SHP77 (cell line): Measurements from ENCODE around the gene NELL2.
"Not testable (repeated sequence)": the region's sequence is repeated elsewhere in the genome, so short reads cannot be mapped to it uniquely, and the experiment has no call there.

Experiments used
- DNase-seq, 2 experiments: peaks; one replicate each; lab custom pipeline; 2025; lab: John Stamatoyannopoulos, UW

NELL2 gene

DNA sequence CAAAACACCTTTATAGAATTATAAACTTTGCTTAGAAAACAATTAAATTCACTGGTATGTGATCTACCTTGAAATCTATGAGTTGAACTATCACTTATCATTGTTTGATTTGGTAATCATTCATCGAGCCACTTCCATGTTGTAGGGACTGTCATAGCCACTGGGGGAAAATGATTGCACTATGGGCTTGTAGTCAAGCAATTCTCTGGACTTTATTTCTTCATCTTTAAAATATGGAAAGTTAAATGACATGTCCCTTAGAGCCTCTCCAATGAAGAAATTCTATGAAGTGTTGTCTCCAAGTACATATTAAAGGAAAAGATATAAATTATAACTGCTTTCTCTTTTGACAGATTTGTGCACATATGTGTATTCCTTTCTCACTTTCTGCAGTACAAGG is 97.3 kb downstream of the NELL2 start:
- DNase-seq = no peak

DNA sequence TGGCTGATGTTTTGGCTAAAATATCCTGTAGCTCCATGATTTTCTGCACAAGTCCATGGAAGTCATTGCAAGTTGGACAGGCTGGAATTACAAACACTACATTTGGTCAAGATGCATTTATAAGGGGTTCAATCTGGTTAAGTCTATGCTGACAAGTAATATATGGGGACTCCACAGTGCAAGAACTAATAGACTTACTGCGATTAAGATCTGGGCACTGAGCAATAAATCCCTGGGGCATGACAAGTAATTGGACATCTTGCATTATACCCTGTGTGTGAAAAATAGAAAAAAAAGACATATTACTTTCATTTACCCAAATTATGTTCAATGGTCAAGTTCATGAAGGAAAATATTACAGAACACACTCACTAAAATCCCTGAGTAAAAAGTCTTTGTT is 99.1 kb downstream of the NELL2 start:
- no peak for DNase-seq

DNA sequence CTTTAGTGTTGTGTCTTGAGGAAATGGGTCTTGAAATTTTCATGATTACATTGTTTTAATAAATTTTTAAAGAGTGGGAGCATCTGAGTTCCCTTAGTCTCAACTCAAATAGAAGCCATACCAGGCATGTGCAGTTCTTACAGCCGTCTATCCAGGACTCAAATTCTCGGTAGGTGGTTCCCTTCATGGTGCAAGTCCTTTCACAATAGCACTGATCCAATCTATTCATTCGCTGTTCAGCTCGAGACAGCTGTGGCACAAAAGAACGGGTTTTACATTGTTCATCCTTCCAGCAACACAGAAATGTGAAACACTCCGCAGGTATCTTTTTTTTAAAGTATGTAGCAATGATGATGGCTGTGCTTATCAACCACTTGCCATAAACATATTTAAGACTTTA is 100.2 kb downstream of the NELL2 start:
- no peak for DNase-seq

DNA sequence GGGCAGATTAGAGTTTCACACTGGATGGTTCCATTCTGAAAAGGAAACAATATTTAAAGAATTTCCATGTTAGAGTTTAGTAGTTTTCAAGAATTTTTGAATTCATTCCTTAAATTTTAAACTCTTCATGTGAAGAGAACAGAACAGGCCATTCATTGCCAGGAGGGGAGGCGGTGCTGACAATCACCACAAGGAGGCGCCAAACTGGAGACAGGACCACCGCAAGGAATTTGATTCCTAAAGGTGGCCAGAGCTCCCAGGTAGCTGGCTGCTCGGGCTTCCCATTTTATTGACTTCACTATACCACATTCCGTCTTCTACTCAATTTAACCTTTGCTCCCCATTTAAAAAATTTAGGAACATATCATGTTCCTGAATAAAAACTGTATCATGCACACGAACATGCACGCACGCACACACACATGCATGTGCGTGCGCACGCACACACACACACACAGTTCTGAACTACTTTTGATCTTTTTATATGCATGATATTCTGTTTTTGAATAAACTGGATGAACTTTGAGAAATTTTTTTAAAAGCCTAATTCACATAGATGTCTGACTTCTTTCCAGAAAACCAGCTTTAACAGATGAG is 101.2 kb downstream of the NELL2 start:
- peak in 1 of 2 experiments; percentile 6 for DNase-seq

DNA sequence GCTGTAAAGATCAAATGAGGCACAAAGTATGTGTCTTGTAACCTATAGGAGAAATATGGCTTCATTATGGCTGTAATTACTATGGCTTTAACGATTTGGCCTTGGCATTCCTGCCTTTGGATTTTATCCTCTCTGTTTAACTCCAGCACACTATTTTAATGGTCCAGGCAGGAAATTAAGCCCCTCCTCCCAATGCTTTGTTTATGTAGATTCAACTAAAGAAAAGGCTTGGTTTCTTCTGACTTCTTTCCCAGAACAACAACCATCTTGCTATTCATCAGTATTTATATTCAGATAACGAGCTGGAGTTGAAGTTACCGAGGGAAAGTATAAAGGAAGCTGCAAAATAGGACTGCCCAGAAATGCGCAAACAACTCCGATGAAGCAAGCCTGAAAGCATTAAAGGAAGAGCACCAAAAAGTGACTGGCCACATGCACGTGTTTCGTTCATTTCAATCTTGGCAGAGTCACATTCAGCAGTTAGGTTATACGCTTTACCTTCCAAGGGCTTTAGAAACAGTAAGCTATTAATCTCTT is 104.6 kb downstream of the NELL2 start:
- no peak for DNase-seq

DNA sequence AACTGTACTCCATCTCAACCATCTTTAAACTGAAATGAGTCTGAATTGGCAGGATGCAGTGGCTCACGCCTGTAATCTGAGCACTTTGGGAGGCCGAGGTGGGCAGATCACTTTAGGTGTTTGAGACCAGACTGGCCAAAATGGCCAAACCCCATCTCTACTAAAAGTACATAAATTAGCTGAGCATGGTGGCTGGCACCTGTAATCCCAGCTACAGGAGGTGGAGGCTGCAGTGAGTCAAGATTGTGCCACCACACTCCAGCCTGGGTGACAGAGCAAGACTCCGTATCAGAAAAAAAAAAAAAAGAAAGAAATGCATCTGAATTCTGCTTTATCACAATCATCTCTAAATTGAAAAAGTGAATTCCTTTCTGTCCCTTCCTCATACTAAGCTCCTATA is 110.3 kb downstream of the NELL2 start:
- DNase-seq = no peak

DNA sequence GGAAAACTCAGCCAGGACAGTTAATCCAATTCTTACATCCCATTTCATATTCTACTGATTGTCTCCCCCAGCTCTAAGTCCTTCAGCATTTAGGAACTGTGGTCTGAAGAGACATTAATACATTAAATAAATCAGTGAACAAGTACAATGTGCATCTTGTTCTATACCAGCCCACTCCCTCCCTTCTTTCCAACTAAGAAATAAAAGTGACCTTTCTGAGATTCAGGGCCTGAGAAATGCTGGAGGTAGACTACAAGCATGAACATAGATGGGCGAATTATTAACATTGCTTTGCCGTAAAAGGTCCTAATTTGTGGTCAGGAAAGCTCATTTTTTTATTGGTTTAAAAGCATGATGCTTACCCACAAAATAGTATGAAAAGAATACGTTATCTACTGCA is 113.1 kb downstream of the NELL2 start:
- no peak for DNase-seq

DNA sequence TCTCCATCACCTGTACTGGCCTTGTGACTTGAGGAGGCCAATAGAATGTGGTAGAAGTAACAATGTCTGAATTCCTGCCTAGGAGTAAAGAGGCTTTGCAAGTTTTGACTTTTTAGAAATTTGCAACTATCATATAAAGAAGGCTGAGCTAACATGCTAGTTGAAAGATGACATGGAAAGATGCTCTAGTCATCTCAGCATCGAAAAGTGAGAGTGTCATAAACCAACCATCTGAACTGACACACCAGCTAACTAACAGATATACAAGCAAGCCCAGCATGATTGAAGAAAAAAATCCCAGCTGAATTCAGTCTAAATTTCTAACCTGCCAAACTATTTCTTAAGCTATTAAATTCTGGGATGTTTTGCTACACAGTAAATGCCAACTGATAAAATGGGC is 116.8 kb downstream of the NELL2 start:
- DNase-seq = no peak

DNA sequence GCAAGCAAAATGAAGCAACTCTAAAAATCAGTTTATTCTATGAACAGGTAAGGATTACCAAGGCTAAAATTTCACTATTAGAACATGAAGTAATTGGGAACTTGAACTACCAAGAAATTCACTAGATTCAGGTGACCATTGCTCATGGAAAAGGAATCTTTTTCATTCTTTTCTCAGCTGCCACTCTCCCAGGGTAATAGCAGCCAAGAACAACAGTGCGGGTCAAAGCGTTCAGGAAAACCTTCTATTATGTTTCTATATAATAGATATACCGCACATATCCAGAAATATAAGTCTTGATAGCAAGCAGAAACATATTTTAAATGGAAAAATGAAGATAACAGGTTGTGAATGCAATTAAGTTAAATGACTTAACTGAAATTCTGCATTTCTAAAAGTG is 125.6 kb downstream of the NELL2 start:
- DNase-seq = no peak

DNA sequence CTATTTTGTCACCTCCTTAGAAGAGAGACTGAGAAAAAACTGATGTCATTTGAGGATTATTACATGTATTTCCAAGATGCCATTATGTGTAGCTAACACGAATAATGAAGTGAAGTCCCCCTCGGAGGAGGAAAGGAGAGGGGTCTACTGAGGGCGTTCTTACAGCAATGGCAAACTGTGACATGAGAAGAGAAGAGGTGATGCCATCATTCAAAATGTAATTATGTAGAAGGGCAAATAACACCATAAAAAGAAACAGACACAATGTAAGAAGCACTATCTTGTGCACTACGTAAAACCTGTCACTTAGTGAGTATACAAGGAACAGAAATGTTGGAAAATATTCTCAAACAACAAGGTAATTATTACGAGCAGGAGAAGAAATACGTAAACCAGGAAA is 126.5 kb downstream of the NELL2 start:
- DNase-seq = no peak

DNA sequence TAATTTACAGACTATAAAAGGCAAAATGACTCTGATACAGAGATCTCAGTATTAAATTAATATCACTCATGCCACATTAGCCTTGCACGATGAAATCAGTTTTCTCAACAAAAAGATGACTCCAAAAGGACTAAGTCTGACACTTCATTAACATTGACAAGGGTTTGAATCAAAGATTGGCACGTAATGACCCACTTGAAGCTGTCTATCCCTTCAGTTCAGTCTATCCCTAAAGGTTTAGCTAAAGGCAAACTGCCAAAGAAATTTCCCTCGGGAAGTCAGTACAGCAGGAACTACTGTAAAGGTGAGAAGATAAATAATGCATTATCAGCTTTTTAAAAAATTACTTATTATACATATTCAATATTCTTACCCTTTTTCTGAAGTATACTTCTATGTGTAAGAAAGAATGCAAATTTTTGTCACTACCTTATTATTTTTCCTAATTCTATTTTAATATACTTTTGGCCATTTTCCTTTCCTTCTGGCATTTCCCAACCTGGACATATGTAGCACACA is 127.1 kb downstream of the NELL2 start:
- DNase-seq = no peak

DNA sequence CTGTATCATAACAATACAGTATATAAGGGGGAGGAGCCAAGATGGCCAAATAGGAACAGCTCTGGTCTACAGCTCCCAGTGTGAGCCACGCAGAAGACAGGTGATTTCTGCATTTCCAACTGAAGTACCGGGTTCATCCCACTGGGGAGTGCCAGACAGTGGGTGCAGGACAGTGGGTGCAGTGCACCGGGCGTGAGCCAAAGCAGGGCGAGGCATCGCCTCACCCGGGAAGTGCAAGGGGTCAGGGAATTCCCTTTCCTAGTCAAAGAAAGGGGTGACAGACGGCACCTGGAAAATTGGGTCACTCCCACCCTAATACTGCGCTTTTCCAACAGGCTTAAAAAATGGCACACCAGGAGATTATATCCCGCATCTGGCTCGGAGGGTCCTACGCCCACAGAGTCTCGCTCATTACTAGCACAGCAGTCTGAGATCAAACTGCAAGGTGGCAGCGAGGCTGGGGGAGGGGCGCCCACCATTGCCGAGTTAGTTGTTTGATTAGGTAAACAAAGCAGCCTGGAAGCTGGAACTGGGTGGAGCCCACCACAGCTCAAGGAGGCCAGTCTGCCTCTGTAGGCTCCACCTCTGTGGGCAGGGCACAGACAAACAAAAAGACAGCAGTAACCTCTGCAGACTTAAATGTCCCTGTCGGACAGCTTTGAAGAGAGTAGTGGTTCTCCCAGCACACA is 134.7 kb downstream of the NELL2 start:
- DNase-seq = not testable (repeated sequence)

DNA sequence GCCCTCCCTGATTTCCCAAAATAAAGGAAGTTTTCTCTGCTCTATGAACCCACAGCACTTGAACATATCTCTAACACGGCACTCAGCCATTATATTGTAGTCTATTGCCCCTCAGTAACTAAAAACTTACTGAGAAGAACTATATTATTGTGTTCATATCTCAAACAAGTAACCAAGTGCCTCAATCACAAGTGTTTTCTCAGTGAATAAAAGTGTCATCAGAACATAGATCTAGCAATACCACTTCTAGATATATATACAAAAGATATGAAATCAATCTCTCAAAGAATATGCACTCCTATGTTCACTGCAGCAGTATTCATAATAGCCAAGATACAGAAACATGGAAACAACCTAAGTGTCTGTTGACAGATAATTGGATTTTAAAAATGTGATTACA is 138.1 kb downstream of the NELL2 start:
- no peak for DNase-seq

DNA sequence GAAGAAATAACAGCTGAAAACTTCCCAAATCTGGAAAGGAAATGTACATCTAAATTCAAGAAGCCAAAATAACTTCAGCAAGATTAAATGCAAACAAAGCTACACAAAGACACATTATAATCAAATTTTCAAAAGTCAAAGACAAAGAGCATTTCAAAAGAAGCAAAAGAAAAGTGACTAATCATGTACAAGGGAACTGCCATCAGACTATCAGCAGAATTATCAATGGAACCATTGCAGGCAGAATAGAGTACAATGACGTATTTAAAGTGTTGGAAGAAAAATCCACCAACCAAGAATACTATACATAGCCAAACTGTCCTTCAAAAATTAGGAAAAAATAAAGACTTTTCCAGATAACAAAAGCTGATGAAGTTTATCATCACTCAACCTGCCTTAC is 147.5 kb downstream of the NELL2 start:
- no peak for DNase-seq

DNA sequence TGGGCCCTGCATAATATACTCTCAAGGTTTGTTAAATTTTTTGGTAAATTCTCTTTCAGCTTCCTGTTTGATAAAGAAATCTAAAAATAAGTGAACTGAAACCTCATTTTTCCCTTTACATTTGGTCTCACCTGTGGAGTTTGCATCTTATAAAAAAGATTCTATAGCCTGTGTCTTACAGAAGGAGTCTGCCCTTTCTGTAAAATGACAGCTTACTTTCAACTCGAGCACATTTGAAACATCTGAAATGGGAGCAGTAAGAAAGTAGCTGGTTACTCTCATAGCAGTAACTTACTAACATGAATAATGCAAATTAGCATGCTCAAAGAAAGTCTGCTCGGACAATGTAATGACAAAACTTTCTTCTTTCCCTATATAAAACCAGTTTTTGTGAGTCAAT is 155.8 kb downstream of the NELL2 start:
- no peak for DNase-seq

DNA sequence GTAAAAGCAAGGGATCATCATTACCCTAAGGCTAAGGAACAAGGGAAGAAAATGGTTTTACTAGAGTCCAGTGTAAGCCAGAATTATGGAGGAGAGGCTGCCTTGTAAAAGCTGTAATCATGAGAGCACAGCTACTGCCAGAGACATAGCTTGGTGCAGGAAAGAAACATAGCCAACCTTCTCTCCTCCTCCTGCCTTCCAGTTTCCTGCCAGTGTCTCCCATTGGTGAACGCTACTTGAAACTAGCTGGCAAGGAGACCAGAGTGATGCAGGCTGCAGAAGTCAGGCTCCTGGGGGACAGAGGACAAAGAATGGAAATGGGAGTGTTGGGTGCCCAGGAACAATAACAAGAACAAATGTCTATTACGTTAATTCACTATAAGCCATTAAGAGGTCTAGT is 158.5 kb downstream of the NELL2 start:
- no peak for DNase-seq

DNA sequence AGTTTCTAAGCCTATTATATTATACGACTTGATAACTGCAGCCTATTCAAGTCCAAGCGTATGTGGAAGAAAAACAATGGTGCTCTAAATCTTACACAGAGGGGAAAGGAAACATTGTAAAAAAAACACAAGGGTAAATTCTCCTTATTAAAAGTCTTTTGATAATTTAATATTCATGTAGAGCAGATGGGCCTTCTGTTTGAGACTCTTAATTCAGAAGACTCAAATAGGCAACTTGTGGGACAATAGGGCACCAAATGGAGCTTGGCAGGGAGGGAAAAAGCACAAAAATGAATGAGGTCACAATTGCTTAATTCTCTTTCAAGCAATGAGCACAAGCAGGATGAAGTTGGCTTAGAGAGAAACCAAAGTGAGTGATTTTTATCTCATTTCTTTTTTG is 159.4 kb downstream of the NELL2 start:
- no peak for DNase-seq

DNA sequence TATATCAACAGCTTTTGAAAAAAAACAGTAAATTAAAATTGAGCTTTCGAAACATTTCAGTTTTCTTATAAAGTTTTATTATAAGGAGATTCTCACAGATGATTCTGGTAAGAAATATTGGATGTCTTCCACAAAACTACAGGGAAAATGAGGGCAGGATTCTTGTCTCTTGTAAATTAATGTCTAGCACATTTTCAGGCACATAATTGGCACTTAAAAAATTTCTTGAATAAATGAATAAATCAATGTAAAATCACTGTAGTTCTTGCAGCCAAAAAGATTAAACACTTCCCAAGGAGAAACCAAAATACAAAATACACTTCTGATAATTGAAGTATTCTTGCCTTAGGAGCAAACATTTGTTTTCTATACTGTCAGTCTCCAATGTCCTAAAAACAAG is 164.4 kb downstream of the NELL2 start:
- no peak for DNase-seq

DNA sequence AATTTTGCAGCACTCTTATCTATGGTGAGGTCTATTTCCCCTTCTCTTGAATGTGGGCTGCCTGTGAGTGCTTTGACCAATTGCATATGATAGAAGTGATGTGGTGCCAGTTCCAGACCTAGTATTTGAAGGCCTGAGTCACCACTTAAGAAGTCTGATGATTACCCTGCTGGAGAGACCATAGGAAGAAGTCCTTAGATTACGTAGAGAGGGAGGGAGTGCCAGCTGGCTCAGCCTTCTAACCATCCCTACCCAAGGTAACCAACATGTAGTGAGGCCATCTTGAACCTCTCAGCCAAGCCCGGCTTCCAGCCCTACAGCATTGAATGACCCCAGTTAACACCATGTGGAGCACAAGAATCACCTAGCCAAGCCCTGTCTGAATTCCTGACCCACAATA is 166.9 kb downstream of the NELL2 start:
- no peak for DNase-seq

DNA sequence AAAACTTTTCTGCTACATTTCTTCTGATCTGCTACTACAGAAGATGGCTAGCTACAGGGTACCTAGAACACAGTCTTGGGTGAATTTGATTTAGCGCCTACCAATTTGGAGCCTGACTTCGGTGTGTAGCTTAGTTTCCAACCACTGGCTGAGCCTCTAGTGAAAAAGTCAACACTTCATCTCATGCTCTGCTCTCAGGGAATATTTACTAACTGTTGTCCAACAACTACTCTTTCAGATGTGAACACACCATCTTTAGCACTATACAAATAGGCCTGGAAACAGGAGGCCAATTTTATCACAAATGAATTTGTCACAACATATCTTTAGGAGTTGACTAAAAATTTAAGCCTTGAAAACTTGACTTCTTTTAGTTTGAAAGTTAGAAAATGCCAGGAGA is 167.9 kb downstream of the NELL2 start:
- DNase-seq = no peak

DNA sequence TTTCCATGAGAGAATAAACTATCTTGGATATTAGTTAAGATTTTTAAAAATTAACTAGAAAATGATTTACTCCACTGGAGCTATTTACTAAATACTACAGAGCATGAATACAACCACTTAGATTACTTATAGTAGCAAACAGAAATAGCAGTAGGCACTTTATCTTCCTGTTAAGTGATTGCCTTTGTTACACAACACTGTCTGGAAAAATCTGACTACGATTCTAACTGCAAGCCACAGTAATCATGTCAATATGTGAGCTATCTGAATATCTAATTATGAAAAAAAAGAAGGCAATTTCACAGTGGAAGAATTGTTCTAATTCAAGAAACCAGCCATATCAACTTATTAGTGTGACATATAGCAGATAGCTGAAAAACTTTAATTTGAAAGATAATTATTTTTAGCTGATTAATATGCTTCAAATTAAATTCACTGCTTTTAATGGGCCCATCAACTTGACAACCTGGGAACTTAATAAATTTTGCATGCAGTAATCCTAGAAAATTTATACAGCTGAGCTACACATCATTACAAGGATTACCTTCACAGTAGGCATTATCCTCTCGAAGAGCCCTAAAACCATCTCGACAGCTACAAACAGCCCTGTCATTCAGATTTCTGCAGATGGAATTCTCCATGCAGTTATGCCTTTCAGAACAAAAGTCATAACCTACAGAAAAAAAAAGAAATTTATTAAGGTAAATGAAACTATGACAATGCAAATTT is 172.8 kb downstream of the NELL2 start:
- no peak for DNase-seq

DNA sequence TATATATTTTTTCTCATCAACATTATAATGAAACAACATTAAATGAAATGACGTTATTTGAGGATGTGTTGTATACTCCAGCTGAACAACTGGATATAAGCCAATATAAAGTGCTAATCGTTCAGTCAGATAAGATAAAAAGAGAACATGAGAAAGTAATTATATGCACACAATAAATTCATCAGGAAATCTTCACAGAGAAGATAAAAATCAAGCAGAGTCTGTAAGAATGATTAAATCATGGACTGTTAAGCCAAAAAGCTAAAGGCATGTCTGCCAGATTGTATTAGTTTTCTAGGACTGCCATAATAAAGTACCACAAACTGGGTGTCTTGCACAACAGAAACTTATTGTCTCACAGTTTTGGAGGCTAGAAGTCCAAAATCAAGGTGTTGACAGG is 178.6 kb downstream of the NELL2 start:
- no peak for DNase-seq

DNA sequence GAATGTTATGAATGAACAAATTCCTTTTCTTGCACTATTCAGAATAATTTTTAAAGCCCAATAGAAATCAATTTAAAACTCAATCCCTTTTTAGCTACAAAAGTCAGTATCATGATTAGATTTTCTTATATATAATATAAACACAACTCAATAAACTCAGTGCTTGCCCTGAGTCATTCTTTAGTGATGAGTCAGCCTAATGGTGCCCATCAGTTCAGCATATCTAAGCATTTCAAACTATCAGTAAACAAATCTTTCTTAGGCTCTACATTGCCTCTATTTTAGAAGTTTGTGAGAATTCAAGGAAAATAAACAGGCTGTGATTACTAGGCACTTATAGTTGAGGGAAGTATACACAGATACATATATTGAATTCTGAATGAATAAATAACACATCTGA is 179.6 kb downstream of the NELL2 start:
- DNase-seq = no peak
